ENCODE results near the gene TEX29. TPM values are rescaled to one million over a fixed set of nuclear protein-coding genes. Genes with fewer than 3 reads are reported as not detected.

Gene TEX29
- total RNA-seq, 1 donor from 2014 or later, result not detected

DNA sequence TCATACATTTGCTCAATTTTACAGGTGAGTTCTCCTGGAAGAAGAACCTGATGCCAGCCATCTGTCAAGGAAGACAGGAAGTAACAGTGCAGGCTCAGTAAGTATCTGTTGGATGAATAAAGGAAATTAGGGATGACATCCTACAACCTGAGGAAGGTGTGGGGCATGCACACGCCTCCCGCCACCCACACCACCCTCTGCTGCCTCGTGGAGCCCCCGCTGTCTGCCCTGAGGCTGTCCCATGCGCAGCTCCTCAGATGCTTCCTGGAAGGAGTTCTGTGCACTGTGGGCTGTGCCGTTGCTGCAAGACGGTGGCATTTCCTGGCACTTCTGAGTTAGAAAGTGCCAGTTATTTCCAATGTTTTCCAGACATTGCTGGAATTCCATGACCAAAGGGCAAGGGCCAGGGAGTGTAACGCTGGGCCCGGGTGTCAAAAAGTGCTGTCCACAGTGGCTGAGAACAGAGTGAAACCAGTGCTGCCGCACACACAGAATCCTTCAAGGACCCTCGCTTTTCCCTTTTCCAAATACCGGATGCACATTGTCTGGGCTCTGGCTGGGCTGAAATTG is 4.2 kb upstream of the TEX29 start:
- ATAC-seq, result no peak
- intact Hi-C loops (cut with DNase I), result no loop called here

GRCh38 chr13:111317042-111317550 is 3.3 kb upstream of the TEX29 start:
- DNase-seq (ENCODE audit: missing footprints) (no peak), ATAC-seq (no peak)
- intact Hi-C loops (cut with DNase I), result no loop called here

More for the DNA sequence above, 4.2 kb upstream of the TEX29 start:
- no peak for DNase-seq (ENCODE audit: missing footprints)

- ATAC-seq, result no peak
- DNase-seq (ENCODE audit: missing footprints), result no peak
- intact Hi-C loops (cut with DNase I), result no loop called here
These were observed 2.7 kb upstream of the TEX29 start for GRCh38 chr13:111317571-111318345.

DNA sequence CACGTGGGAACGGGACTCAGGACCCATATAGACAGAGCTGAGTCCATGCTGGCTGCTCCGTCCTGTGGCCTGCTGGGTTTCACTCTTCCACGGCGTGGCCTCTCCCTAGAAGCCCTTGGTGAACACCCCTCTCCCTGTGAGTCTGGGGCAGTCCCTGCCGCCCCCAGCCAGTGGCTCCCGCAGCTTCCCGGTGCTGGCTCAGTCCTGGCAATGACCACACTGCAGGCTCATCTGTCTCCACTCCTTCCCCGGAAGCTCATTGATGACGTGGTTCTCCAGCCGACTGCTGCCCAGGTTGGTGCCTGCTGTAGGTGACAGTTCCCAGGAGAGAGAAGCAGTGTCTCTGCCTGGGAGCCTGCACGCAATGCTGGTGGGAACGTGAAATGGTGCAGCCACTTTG is 2.1 kb upstream of the TEX29 start:
- intact Hi-C loops (cut with DNase I), result no loop called here
- ATAC-seq, result no peak
- DNase-seq (ENCODE audit: missing footprints), result no peak

DNA sequence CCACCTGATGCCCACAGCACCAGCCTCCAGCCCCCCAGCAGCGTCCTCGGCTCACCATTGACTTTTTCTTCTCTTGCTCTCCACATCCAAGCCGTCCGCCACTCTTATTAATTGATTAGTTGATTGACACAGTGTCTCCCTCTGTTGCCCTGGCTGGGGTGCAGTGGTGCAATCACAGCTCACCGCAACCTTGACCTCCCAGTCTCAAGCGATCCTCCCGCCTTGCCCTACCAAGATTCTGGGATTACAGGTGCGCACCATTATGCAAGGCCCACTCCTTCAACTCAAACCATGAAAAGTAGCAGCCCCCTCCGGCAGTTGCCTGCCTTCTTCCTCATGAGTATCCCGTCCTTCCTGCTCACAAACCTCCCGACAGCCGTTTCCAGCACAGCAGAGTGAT is 921 bp upstream of the TEX29 start:
- DNase-seq (ENCODE audit: missing footprints), result no peak
- ATAC-seq, result no peak
- intact Hi-C loops (cut with DNase I), result no loop called here

DNA sequence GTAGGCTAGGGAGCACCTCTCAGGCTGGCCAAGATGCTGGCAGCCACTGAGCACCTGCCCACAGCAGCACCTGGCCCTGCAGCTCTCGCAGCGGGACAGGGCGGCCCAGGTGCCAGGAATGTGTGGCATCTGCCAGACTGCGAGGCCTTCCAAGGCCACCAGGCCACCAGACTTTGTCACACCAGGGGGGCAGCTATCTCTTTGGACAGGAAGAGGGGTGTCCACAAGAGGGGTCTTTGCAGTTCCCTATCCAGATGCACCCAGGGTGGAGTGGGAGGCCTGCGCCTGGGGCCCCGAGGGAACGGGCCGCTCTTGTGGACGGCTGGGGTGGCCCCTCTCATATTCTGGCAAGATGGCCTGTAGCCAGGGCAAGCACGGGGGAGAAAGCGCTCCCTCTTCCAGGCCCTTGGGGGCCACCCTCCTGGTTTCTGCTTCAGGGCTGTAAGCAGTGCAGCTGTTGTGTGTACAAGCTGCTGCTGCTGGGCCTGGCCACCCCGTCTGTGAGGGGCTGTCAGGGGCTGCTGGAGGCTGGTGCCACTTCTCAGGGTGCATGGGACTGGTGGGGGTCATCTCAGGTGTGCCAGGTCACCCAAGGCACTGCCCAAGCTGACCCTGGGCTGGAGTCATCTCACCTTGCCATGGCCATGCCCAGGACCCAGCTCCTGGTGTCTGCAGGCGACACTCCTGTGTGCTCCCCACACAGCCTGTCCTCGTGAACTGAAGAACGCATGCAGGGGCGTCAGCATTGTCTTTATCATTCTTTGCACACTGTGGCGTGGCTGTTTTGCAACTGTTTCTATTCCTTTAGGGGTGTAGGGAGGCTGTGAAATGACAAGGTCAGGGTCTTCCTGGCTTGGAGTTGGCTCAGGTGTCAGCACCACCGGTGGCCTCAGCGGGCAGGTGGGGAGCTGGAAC is 1.8 kb downstream of the TEX29 start:
- intact Hi-C loops (cut with DNase I), result no loop called here
- ATAC-seq, result no peak
- DNase-seq (ENCODE audit: missing footprints), result no peak

GRCh38 chr13:111322916-111323331 is 2.5 kb downstream of the TEX29 start:
- DNase-seq (ENCODE audit: missing footprints) (no peak), ATAC-seq (no peak)
- intact Hi-C loops (cut with DNase I), result no loop called here

- no peak for DNase-seq (ENCODE audit: missing footprints)
- intact Hi-C loops (cut with DNase I), result no loop called here
- no peak for ATAC-seq
These were observed 3.1 kb downstream of the TEX29 start for GRCh38 chr13:111323549-111323948.

DNA sequence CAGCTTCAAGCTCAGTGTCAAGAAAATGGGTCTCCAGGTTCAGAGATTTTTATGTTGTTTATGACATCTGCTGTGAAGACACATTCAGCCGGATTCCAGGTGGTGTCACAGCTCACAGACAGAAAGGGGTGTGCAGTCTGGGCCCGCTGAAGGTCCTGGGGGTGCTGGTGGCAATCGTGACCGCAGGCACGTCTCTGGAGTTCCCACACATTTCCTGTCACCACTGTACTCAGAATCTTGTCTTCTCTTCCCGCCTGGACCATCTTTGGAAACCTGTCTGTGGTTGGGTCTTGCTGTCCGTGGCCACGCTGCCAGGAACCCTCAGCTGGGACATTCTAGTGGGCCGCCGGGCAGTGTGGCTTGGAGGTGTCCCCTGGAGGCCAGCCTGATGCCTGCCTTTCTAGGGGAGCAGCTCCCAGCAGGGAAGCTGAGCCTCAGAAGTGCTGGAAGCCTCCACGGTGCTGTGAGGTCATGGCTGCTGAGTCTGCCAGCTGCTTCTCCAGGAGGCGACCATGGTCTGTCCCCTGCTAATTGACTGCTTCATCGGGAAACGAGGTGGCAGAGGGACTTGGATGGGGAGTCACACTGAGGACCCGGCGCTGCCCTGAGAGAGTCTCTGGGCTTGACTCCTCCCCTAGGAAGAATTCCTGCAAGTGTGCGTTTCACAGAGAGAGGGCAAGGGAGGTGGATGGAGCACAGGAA is 3.7 kb downstream of the TEX29 start:
- intact Hi-C loops (cut with DNase I), result no loop called here
- ATAC-seq, result no peak
- no peak for DNase-seq (ENCODE audit: missing footprints)

DNA sequence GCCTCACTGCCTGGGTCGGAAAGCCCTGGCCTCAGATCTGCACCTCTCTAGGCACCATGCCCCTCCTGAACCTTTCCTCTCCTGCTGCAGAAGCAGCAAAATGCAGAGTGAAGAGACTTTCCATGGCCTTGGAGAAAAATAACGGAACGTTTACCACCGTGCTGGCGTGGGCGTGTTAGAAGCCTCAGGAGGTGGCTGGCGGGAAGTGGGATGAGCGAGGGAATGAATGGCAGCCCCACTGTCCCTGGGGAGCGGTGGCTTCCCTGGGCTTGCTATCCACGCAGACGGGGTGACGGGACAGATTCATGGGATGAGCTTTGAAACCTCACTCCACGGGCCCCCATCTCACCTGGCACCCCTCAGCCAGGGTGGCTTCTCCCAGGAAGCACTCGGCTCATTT is 4.3 kb downstream of the TEX29 start:
- intact Hi-C loops (cut with DNase I), result no loop called here
- no peak for DNase-seq (ENCODE audit: missing footprints)
- ATAC-seq, result no peak

- no peak for ATAC-seq
- no peak for DNase-seq (ENCODE audit: missing footprints)
- intact Hi-C loops (cut with DNase I), result no loop called here
These were observed 4.9 kb downstream of the TEX29 start for GRCh38 chr13:111325146-111325890.

DNA sequence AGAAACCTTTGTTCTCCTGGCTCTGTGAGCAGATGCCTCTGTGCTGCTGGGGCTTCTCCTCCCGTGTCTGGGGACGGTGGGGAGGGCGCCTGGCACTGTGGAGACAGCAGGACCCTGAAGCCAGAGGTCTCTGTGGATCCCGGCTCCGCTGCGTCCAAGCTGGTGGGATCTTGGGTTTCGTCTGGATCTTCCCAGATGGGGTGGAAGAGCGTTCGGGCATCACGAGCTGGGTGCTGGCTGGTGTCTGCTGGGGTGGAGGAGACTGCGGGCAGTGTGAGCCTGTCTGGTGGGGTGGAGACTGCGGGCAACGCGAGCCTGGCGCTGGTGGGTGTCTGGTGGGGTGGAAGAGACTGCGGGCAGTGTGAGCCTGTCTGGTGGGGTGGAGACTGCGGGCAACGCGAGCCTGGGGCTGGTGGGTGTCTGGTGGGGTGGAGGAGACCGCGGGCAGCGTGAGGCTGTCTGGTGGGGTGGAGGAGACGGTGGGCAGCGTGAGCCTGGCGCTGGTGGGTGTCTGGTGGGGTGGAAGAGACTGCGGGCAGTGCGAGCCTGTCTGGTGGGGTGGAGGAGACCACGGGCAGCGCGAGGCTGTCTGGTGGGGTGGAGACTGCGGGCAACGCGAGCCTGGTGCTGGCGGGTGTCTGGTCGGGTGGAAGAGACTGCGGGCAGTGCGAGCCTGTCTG is 5.6 kb downstream of the TEX29 start:
- ATAC-seq (no peak), DNase-seq (ENCODE audit: missing footprints) (no peak)
- intact Hi-C loops (cut with DNase I), result no loop called here

DNA sequence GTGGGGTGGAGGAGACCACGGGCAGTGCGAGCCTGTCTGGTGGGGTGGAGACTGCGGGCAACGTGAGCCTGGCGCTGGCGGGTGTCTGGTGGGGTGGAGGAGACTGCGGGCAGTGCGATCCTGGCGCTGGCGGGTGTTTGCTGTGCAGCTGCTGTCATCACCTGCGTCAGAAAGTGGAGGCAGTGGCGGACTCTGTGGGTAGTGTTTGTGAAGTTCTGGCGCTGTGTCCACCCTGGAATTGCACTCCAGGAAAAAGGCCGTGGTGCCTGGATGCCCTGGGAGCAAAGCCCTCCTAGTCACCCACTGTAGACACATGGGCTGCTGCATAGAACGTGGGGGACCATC is 6.2 kb downstream of the TEX29 start:
- no peak for DNase-seq (ENCODE audit: missing footprints)
- no peak for ATAC-seq
- intact Hi-C loops (cut with DNase I), result no loop called here

DNA sequence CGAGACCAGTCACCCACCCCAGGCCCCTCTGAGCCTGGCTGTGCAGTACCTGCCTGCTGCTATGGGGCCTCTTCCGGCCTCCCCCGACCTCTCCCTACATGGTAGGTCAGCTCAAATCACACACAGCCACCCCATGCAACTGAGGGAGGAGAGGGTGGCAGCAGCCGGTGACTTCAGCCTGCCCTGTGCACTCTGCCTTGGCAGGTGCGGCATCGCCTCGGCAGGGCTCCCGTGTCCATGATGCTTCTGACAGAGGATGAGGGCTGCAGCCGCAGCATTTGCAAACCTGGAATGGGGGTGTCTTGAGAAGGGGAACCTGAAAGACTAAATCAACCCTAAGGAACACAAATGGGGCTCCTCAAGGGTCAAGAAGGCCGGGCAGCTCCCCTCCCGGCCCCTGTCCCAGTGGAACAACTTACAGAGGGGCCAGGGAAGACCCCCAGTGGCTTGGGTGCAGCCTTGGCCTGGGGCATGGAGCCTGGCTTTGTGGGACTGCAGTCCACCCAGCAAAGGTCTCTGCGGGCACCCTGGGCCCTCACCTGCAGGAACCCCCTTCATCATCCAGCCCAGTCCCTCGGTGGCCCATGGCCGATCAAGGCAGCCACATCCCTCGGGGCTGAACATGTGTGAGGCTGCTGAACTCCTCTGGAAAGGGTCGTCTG is 6.7 kb downstream of the TEX29 start:
- no peak for ATAC-seq
- intact Hi-C loops (cut with DNase I), result no loop called here
- no peak for DNase-seq (ENCODE audit: missing footprints)

GRCh38 chr13:111327730-111328573 is 7.5 kb downstream of the TEX29 start:
- no peak for ATAC-seq
- no peak for DNase-seq (ENCODE audit: missing footprints)
- intact Hi-C loops (cut with DNase I), result no loop called here

- ATAC-seq (no peak), DNase-seq (ENCODE audit: missing footprints) (no peak)
- intact Hi-C loops (cut with DNase I), result no loop called here
These were observed 8.3 kb downstream of the TEX29 start for GRCh38 chr13:111328574-111329410.

Data from Right ventricle myocardium inferior (tissue), 1 donor.